GM12891 (cell line): ENCODE data around the gene TK1.

Experiments used
- PAX5 ChIP-seq: IDR thresholded peaks from 2 replicates; pipeline ENCODE4 v1.6.1; 2011; ENCODE audit warnings: low read length, moderate library complexity, mild to moderate bottlenecking; ENCODE audit not compliant: insufficient read depth, severe bottlenecking
- POLR2A ChIP-seq: IDR thresholded peaks from 2 replicates; pipeline ENCODE4 v1.6.1; 2011; ENCODE audit warnings: low read depth, low read length, control low read depth
- POLR2AphosphoS5 ChIP-seq: IDR thresholded peaks from 2 replicates; pipeline ENCODE4 v1.6.1; 2011; ENCODE audit warnings: low read depth, low read length, control low read depth
- TAF1 ChIP-seq: IDR thresholded peaks from 2 replicates; pipeline ENCODE4 v1.6.1; 2011; ENCODE audit warnings: low read depth, low read length, control low read depth

DNA sequence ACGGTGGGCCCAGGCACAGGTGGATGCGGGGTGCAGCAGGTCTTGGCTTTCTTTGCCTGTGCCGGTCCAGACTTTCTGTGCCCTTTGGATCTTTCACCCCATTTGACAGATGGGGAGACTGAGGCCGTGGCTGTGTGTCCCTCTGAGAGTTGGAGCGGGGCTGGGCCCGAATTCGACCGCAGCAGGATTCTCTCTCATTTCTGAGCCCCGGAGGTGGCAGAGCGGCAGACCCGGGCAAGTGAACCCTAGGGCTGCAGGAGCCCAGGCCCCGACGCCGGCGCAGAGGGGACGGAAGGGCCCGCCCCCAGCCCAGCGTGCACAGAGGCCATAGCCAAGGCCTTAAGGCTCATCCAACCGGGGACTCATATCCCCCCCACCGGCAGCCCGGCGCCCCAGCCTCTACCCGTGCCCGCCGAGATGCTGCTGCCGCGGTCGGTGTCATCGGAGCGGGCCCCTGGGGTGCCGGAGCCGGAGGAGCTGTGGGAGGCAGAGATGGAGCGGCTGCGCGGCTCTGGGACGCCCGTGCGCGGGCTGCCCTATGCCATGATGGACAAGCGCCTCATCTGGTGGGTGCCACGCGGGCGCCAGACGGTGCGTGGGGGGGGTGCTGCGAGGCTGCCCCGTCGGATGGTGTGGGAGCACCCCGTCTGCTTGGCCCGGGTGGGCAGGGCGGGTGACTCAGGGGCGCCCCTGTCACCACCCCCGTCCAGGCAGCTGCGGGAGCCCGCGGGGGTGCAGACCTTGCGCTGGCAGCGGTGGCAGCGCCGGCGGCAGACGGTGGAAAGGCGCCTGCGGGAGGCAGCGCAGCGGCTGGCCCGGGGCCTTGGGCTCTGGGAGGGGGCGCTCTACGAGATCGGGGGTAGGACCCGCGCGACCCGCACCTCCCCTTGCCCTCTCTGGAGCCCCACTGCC is 55.4 kb downstream of the TK1 start:
- TF ChIP-seq POLR2A: no peak; the same call in 1 of the 2 replicates
- TF ChIP-seq POLR2AphosphoS5: peak; percentile 31; the same call in 1 of the 2 replicates
- no peak for TF ChIP-seq PAX5
- no peak for TF ChIP-seq TAF1
